Neural cell (in vitro differentiated cells): ENCODE measurements around the gene RCSD1.

Experiments used
- CTCF ChIP-seq: fragments of 450-650 bp; IDR thresholded peaks from 2 replicates; pipeline ENCODE4 v1.5.1; 2014; ENCODE audit warnings: antibody characterized with exemption, mild to moderate bottlenecking, moderate library complexity; ENCODE audit not compliant: poor library complexity, severe bottlenecking
- EZH2 ChIP-seq: fragments of 200-600, 300-800 bp; shearing (Covaris generic), sonication (generic); IDR thresholded peaks from 2 replicates; pipeline ENCODE4 v1.6.1; 2014; ENCODE audit warnings: antibody characterized with exemption, low read length, borderline replicate concordance, mild to moderate bottlenecking; ENCODE audit not compliant: insufficient read depth, poor library complexity, severe bottlenecking
- POLR2AphosphoS5 ChIP-seq: IDR thresholded peaks from 2 replicates; pipeline ENCODE4 v1.6.1; 2012
- TAF1 ChIP-seq: IDR thresholded peaks from 2 replicates; pipeline ENCODE4 v1.6.1; 2012; ENCODE audit warnings: low read depth

GRCh38 chr1:167676916-167677848 is 47.1 kb downstream of the RCSD1 start:
- no peak for TF ChIP-seq TAF1
- no peak for TF ChIP-seq CTCF
- TF ChIP-seq EZH2 = no peak
- TF ChIP-seq POLR2AphosphoS5 = no peak
